ENCODE measurements around the gene GOLGB1. TPM values are rescaled to one million over a fixed set of nuclear protein-coding genes. Genes with fewer than 3 reads are reported as not detected.

The GOLGB1 gene
- total RNA-seq, 1 donor from 2014 or later, result 76.6 TPM

GRCh38 chr3:121624147-121624899, 125.2 kb downstream of the GOLGB1 start:
- Histone ChIP-seq H3K4me1 (ENCODE audit: insufficient read depth, low read length) (no peaks in the 10 kb centered on the region), H3K27me3 (ENCODE audit: insufficient read depth, low read length) (peaks cover 2% of the 10 kb centered on the region), H4K20me1 (ENCODE audit: insufficient read depth, low read length) (no peaks in the 10 kb centered on the region), H3K36me3 (ENCODE audit: insufficient read depth, low read length) (no peaks in the 10 kb centered on the region), H3K4me3 (ENCODE audit: insufficient read depth, low read depth, low read length) (no peak overlapping the region), H3K27ac (ENCODE audit: low read depth, low read length) (no peak overlapping the region), H3K4me2 (ENCODE audit: low read length) (no peak overlapping the region), H3K9ac (ENCODE audit: low read length) (no peak overlapping the region), H3K79me2 (ENCODE audit: insufficient read depth, low read length) (no peaks in the 10 kb centered on the region), H3K9me3 (ENCODE audit: insufficient read depth, low read depth, low read length) (no peaks in the 10 kb centered on the region), H2AFZ (ENCODE audit: low read depth, low read length) (no peak overlapping the region)
- Mint-ChIP-seq H3K27me3 (ENCODE audit: low read depth, unreplicated experiment) (peaks cover 4% of the 10 kb centered on the region), H3K27ac (ENCODE audit: unreplicated experiment) (no peak overlapping the region), H3K36me3 (ENCODE audit: low read depth, unreplicated experiment) (no peaks in the 10 kb centered on the region), H3K9me3 (ENCODE audit: unreplicated experiment) (no peaks in the 10 kb centered on the region), H3K4me3 (ENCODE audit: unreplicated experiment) (no peak overlapping the region), H3K4me1 (ENCODE audit: low read depth, unreplicated experiment) (no peaks in the 10 kb centered on the region)
- TF ChIP-seq EZH2 (IDR thresholded peaks at IDR 0.05; ENCODE audit: insufficient read depth, low read length) (no peak), CTCF (IDR thresholded peaks at IDR 0.05; ENCODE audit: insufficient read depth, low read depth, low read length) (no peak)
- FAIRE-seq (no peak), DNase-seq (ENCODE audit: low read depth) (no peak)

- no peaks in the 10 kb centered on the region for H3K79me2 ChIP-seq (ENCODE audit: insufficient read depth, low read length)
- FAIRE-seq (no peak), DNase-seq (ENCODE audit: low read depth) (no peak)
- H3K4me2 ChIP-seq (ENCODE audit: low read length), result no peak overlapping the region
- H3K9me3 ChIP-seq (ENCODE audit: insufficient read depth, low read depth, low read length), result no peaks in the 10 kb centered on the region
- no peaks in the 10 kb centered on the region for H3K36me3 ChIP-seq (ENCODE audit: insufficient read depth, low read length)
- peaks cover 4% of the 10 kb centered on the region for H3K27me3 Mint-ChIP-seq (ENCODE audit: low read depth, unreplicated experiment)
- no peaks in the 10 kb centered on the region for H3K4me1 ChIP-seq (ENCODE audit: insufficient read depth, low read length)
- H3K9ac ChIP-seq (ENCODE audit: low read length), result no peak overlapping the region
- TF ChIP-seq CTCF (IDR thresholded peaks at IDR 0.05; ENCODE audit: insufficient read depth, low read depth, low read length) (no peak), EZH2 (IDR thresholded peaks at IDR 0.05; ENCODE audit: insufficient read depth, low read length) (no peak)
- no peaks in the 10 kb centered on the region for H4K20me1 ChIP-seq (ENCODE audit: insufficient read depth, low read length)
- H3K27ac ChIP-seq (ENCODE audit: low read depth, low read length), result no peak overlapping the region
- no peak overlapping the region for H3K4me3 Mint-ChIP-seq (ENCODE audit: unreplicated experiment)
- no peak overlapping the region for H2AFZ ChIP-seq (ENCODE audit: low read depth, low read length)
- H3K4me3 ChIP-seq (ENCODE audit: insufficient read depth, low read depth, low read length), result no peak overlapping the region
- no peaks in the 10 kb centered on the region for H3K36me3 Mint-ChIP-seq (ENCODE audit: low read depth, unreplicated experiment)
- H3K27me3 ChIP-seq (ENCODE audit: insufficient read depth, low read length), result peaks cover 2% of the 10 kb centered on the region
- no peak overlapping the region for H3K27ac Mint-ChIP-seq (ENCODE audit: unreplicated experiment)
- H3K9me3 Mint-ChIP-seq (ENCODE audit: unreplicated experiment), result no peaks in the 10 kb centered on the region
- no peaks in the 10 kb centered on the region for H3K4me1 Mint-ChIP-seq (ENCODE audit: low read depth, unreplicated experiment)
Measured at GRCh38 chr3:121621491-121621890, 128.1 kb downstream of the GOLGB1 start.

GRCh38 chr3:121619691-121620090, 129.8 kb downstream of the GOLGB1 start:
- Histone ChIP-seq H3K9ac (ENCODE audit: low read length) (no peak overlapping the region), H2AFZ (ENCODE audit: low read depth, low read length) (no peak overlapping the region), H3K9me3 (ENCODE audit: insufficient read depth, low read depth, low read length) (no peaks in the 10 kb centered on the region), H3K27me3 (ENCODE audit: insufficient read depth, low read length) (peaks cover 2% of the 10 kb centered on the region), H3K79me2 (ENCODE audit: insufficient read depth, low read length) (no peaks in the 10 kb centered on the region), H3K36me3 (ENCODE audit: insufficient read depth, low read length) (no peaks in the 10 kb centered on the region), H3K4me2 (ENCODE audit: low read length) (no peak overlapping the region), H3K4me1 (ENCODE audit: insufficient read depth, low read length) (no peaks in the 10 kb centered on the region), H4K20me1 (ENCODE audit: insufficient read depth, low read length) (no peaks in the 10 kb centered on the region), H3K27ac (ENCODE audit: low read depth, low read length) (no peak overlapping the region), H3K4me3 (ENCODE audit: insufficient read depth, low read depth, low read length) (no peak overlapping the region)
- peaks cover 4% of the 10 kb centered on the region for H3K27me3 Mint-ChIP-seq (ENCODE audit: low read depth, unreplicated experiment)
- H3K4me1 Mint-ChIP-seq (ENCODE audit: low read depth, unreplicated experiment), result no peaks in the 10 kb centered on the region
- no peaks in the 10 kb centered on the region for H3K36me3 Mint-ChIP-seq (ENCODE audit: low read depth, unreplicated experiment)
- H3K27ac Mint-ChIP-seq (ENCODE audit: unreplicated experiment), result no peak overlapping the region
- no peak for FAIRE-seq
- TF ChIP-seq CTCF (IDR thresholded peaks at IDR 0.05; ENCODE audit: insufficient read depth, low read depth, low read length) (no peak), EZH2 (IDR thresholded peaks at IDR 0.05; ENCODE audit: insufficient read depth, low read length) (no peak)
- H3K9me3 Mint-ChIP-seq (ENCODE audit: unreplicated experiment), result no peaks in the 10 kb centered on the region
- DNase-seq (ENCODE audit: low read depth), result no peak
- no peak overlapping the region for H3K4me3 Mint-ChIP-seq (ENCODE audit: unreplicated experiment)

All from astrocyte (in vitro differentiated cells and primary cell).